OCI-LY3 (cell line): ENCODE results near the gene SMURF1.

Experiments
- CTCF ChIP-seq: fragments of 200-600, 300-600 bp; sonication (generic); IDR thresholded peaks from 2 replicates; pipeline ENCODE4 v1.5.1; 2014; ENCODE audit warnings: antibody characterized with exemption, low read length, low read depth
- EZH2phosphoT487 ChIP-seq: fragments of 200-600 bp; shearing (Covaris generic); IDR thresholded peaks from 2 replicates; pipeline ENCODE4 v1.6.1; 2018; ENCODE audit warnings: antibody characterized with exemption, mixed run types, low read depth

GRCh38 chr7:99094401-99094800 is 49.5 kb downstream of the SMURF1 start:
- TF ChIP-seq CTCF = no peak
- no peak for TF ChIP-seq EZH2phosphoT487
